ENCODE measurements around the gene G6PD. TPM values are rescaled to one million over a fixed set of nuclear protein-coding genes. Genes with fewer than 3 reads are reported as not detected.
A peak's percentile ranks its signal among the peaks of the same experiment; 100 is the strongest.

G6PD gene
- total RNA-seq, 4 donors from 2014 or later: 14.0 to 65.2 (median 43.1) TPM

GRCh38 chrX:154485150-154486051 lies 61.2 kb downstream of the G6PD start:
- H3K9me3 ChIP-seq: no peaks in the 10 kb centered on the region
- peak overlapping the region; percentile 63 to 77 (median 72) for H3K4me3 ChIP-seq
- H3K27me3 ChIP-seq: no peaks in the 10 kb centered on the region
- DNase-seq: no peak
- TF ChIP-seq POLR2A (IDR thresholded peaks at IDR 0.05) (no peak), CTCF (IDR thresholded peaks at IDR 0.05) (no peak)
- peaks cover 0 to 7% (median 0%) of the 10 kb centered on the region in 3 donors for H3K36me3 ChIP-seq
- peaks cover 0 to 21% (median 6%) of the 10 kb centered on the region in 4 donors for H3K4me1 ChIP-seq
- H3K27ac ChIP-seq: peak overlapping the region; percentile 85 to 91 (median 88)

GRCh38 chrX:154484255-154485149 lies 62.1 kb downstream of the G6PD start:
- no peaks in the 10 kb centered on the region for H3K27me3 ChIP-seq
- H3K36me3 ChIP-seq: peaks cover 0 to 7% (median 0%) of the 10 kb centered on the region in 3 donors
- peak in 1 of 2 donors; percentile 57 for TF ChIP-seq POLR2A (IDR thresholded peaks at IDR 0.05)
- no peak for TF ChIP-seq CTCF (IDR thresholded peaks at IDR 0.05)
- no peaks in the 10 kb centered on the region for H3K9me3 ChIP-seq
- peak overlapping the region in 1 of 4 donors; percentile 91 for H3K27ac ChIP-seq
- H3K4me1 ChIP-seq: peaks cover 0 to 21% (median 4%) of the 10 kb centered on the region in 4 donors
- H3K4me3 ChIP-seq: no peak overlapping the region
- DNase-seq: peak in 2 of 3 donors; percentile 57 to 73

GRCh38 chrX:154483325-154483724 lies 63.3 kb downstream of the G6PD start:
- TF ChIP-seq CTCF (IDR thresholded peaks at IDR 0.05): no peak
- TF ChIP-seq POLR2A (IDR thresholded peaks at IDR 0.05): no peak

GRCh38 chrX:154482786-154483185 lies 63.9 kb downstream of the G6PD start:
- Histone ChIP-seq H3K27ac (no peak overlapping the region), H3K4me3 (no peak overlapping the region), H3K9me3 (no peaks in the 10 kb centered on the region), H3K36me3 (peaks cover 0 to 7% (median 0%) of the 10 kb centered on the region in 3 donors), H3K27me3 (no peaks in the 10 kb centered on the region), H3K4me1 (peaks cover 0 to 21% (median 2%) of the 10 kb centered on the region in 4 donors)
- no peak for DNase-seq
- TF ChIP-seq CTCF (IDR thresholded peaks at IDR 0.05) (no peak), POLR2A (IDR thresholded peaks at IDR 0.05) (no peak)

More at GRCh38 chrX:154483325-154483724, 63.3 kb downstream of the G6PD start:
- peaks cover 0 to 7% (median 0%) of the 10 kb centered on the region in 3 donors for H3K36me3 ChIP-seq
- H3K27me3 ChIP-seq: no peaks in the 10 kb centered on the region
- peaks cover 0 to 16% (median 2%) of the 10 kb centered on the region in 4 donors for H3K4me1 ChIP-seq
- no peaks in the 10 kb centered on the region for H3K9me3 ChIP-seq
- H3K4me3 ChIP-seq: no peak overlapping the region
- DNase-seq: no peak
- H3K27ac ChIP-seq: no peak overlapping the region

- TF ChIP-seq CTCF (IDR thresholded peaks at IDR 0.05): no peak
- H3K4me3 ChIP-seq: no peak overlapping the region
- H3K36me3 ChIP-seq: peaks cover 0 to 7% (median 0%) of the 10 kb centered on the region in 3 donors
- H3K27ac ChIP-seq: no peak overlapping the region
- no peaks in the 10 kb centered on the region for H3K27me3 ChIP-seq
- no peak for DNase-seq
- no peaks in the 10 kb centered on the region for H3K9me3 ChIP-seq
- H3K4me1 ChIP-seq: peaks cover 0 to 21% (median 2%) of the 10 kb centered on the region in 4 donors
Measured at GRCh38 chrX:154481911-154482601, 64.6 kb downstream of the G6PD start.
